Esophagus muscularis mucosa (tissue), 3 donors: ENCODE measurements around the gene RNASEL.

Experiments
- POLR2A ChIP-seq: fragments of 450-650 bp; IDR thresholded peaks from one replicate; pipeline ENCODE4 v1.6.1; 2017; ENCODE audit warnings: antibody characterized with exemption, moderate library complexity, mild to moderate bottlenecking, low read depth
- POLR2AphosphoS5 ChIP-seq, 2 donors: sonication (generic); formaldehyde crosslinking; IDR thresholded peaks; one replicate each; pipeline ENCODE4 v1.6.1; 2017; ENCODE audit warnings: antibody characterized with exemption in 2 of 2
- TF ChIP-seq, protein P1 (sequence below), 3 experiments: fragments of 200-600 bp in 2 of 3; fragments of 450-650 bp in 1 of 3; sonication (generic) in 2 of 3; IDR thresholded peaks; one replicate each; pipeline ENCODE4 v1.5.1; 2017 to 2019; ENCODE audit warnings: antibody characterized with exemption in 3 of 3, mild to moderate bottlenecking in 2 of 3, moderate library complexity in 1 of 3

DNA sequence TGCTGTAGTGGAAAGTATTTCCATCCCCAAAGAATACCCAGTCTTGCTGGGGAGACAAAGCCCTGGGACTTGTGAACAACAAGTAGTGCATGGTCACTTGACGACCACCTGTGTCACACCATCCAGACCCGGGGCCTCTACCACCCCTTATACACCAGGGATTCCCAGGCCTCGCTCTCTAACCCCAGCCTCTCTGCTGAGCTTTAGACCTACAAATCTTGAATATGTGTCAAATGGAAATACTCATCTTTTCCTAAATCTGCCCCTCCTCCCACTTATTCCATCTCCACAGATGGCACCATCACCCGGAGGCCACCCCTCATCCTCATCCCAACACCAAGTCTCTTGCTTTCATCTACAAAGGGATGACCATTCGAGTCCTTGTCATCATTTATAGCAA lies 875 bp upstream of the RNASEL start:
- TF ChIP-seq, protein P1, sequence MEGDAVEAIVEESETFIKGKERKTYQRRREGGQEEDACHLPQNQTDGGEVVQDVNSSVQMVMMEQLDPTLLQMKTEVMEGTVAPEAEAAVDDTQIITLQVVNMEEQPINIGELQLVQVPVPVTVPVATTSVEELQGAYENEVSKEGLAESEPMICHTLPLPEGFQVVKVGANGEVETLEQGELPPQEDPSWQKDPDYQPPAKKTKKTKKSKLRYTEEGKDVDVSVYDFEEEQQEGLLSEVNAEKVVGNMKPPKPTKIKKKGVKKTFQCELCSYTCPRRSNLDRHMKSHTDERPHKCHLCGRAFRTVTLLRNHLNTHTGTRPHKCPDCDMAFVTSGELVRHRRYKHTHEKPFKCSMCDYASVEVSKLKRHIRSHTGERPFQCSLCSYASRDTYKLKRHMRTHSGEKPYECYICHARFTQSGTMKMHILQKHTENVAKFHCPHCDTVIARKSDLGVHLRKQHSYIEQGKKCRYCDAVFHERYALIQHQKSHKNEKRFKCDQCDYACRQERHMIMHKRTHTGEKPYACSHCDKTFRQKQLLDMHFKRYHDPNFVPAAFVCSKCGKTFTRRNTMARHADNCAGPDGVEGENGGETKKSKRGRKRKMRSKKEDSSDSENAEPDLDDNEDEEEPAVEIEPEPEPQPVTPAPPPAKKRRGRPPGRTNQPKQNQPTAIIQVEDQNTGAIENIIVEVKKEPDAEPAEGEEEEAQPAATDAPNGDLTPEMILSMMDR (IDR thresholded peaks at IDR 0.05) = no peak
- TF ChIP-seq POLR2A (no peak), POLR2AphosphoS5 (IDR thresholded peaks at IDR 0.05) (no peak)
